GM12878 (cell line): ENCODE measurements around the gene NRXN3. TPM values are rescaled to one million over a fixed set of nuclear protein-coding genes. Genes with fewer than 3 reads are reported as not detected.

ENCODE experiments used
- ATAC-seq: fragments of 200-7000 bp; cut with Tn5 transposase; 3 replicates; pipeline ENCODE4 v1.9.1; 2020; ENCODE audit warnings: mild to moderate bottlenecking, moderate library complexity
- BruUV-seq: library from RNA; stranded (reverse); fragments of 400-500 nt; replicated peaks from 2 replicates; lab custom pipeline; 2021; lab: Mats Ljungman, UMichigan
- CTCF ChIA-PET: fragments of 300-600 bp; sonication (Branson Sonifier 250); formaldehyde crosslinking; extraction: SDS; loops from one replicate; lab custom pipeline; 2021; ENCODE audit warnings: inconsistent platforms; lab: Yijun Ruan, JAX
- POLR2A ChIA-PET: fragments of 350-600 bp; formaldehyde crosslinking; extraction: SDS; loops from one replicate; lab custom pipeline; 2021; ENCODE audit warnings: inconsistent platforms; lab: Charles Lee
- RAD21 ChIA-PET: fragments of 300-600 bp; sonication (Branson Sonifier 250); formaldehyde crosslinking; loops from one replicate; lab custom pipeline; 2023; ENCODE audit warnings: antibody characterized with exemption; ENCODE audit not compliant: unreplicated experiment; lab: Charles Lee
- SMC1A ChIA-PET: fragments of 300-600 bp; sonication (Branson Sonifier 250); formaldehyde crosslinking; loops from one replicate; lab custom pipeline; 2023; ENCODE audit not compliant: unreplicated experiment, uncharacterized antibody; lab: Charles Lee
- DNase-seq: peaks from one replicate; pipeline ENCODE4 v3.0.0-alpha.2; 2011; ENCODE audit warnings: low read depth, low spot score
- FAIRE-seq: peaks from 3 replicates; lab custom pipeline; 2011; peaks lifted over from hg19 to GRCh38; lab: Jason Lieb, UNC
- H2AFZ ChIP-seq: 2 replicates; pipeline ENCODE4 v1.6.0; 2011; ENCODE audit warnings: low read depth, low read length, control low read depth; ENCODE audit not compliant: control insufficient read depth
- H3K27ac ChIP-seq: 2 replicates; pipeline ENCODE4 v1.5.1; 2011; ENCODE audit warnings: control low read depth; ENCODE audit not compliant: control insufficient read depth, insufficient read depth
- H3K27me3 ChIP-seq, 2 experiments: replicated peaks in 1 of 2; 2 replicates each; pipeline versions ENCODE4 v1.6.0 to v1.6.1; 2011; ENCODE audit warnings: low read length in 1 of 2; ENCODE audit not compliant: control insufficient read depth in 2 of 2, insufficient read depth in 2 of 2
- H3K36me3 ChIP-seq, 2 experiments: 2 replicates each; pipeline ENCODE4 v1.5.1; 2011; ENCODE audit warnings: low read length in 1 of 2; ENCODE audit not compliant: control insufficient read depth in 2 of 2, insufficient read depth in 2 of 2
- H3K4me1 ChIP-seq: 2 replicates; pipeline ENCODE4 v1.6.1; 2011; ENCODE audit warnings: mild to moderate bottlenecking, low read length, moderate library complexity, mixed read lengths; ENCODE audit not compliant: control insufficient read depth, insufficient read depth
- H3K4me2 ChIP-seq: 2 replicates; pipeline ENCODE4 v1.6.0; 2011; ENCODE audit warnings: control low read depth; ENCODE audit not compliant: control insufficient read depth, insufficient read depth
- H3K4me3 ChIP-seq: fragments of 200-600 bp; sonication (generic); 2 replicates; pipeline ENCODE4 v1.5.1; 2016
- H3K79me2 ChIP-seq: 2 replicates; pipeline ENCODE4 v1.6.0; 2011; ENCODE audit warnings: low read length; ENCODE audit not compliant: control insufficient read depth, insufficient read depth
- H3K9ac ChIP-seq: 2 replicates; pipeline ENCODE4 v1.8.0; 2011; ENCODE audit warnings: low read length, control low read depth, mixed read lengths; ENCODE audit not compliant: control insufficient read depth, insufficient read depth
- H3K9me3 ChIP-seq: replicated peaks from 3 replicates; pipeline ENCODE4 v1.5.1; 2011; ENCODE audit warnings: mild to moderate bottlenecking, low read length; ENCODE audit not compliant: control insufficient read depth, insufficient read depth
- H4K20me1 ChIP-seq: 2 replicates; pipeline ENCODE4 v1.6.0; 2011; ENCODE audit not compliant: control insufficient read depth, insufficient read depth
- DPF2 ChIP-seq: fragments of 450-650 bp; IDR thresholded peaks from 2 replicates; pipeline ENCODE4 v1.6.1; 2017; ENCODE audit warnings: mild to moderate bottlenecking
- HDAC6 ChIP-seq: fragments of 200-600 bp; sonication (generic); IDR thresholded peaks from one replicate; pipeline ENCODE4 v1.8.0; 2017; ENCODE audit warnings: antibody characterized with exemption; ENCODE audit not compliant: unreplicated experiment
- MYC ChIP-seq: IDR thresholded peaks from 2 replicates; pipeline ENCODE4 v1.6.1; 2011; ENCODE audit warnings: mild to moderate bottlenecking, low read length, moderate library complexity, inconsistent platforms; ENCODE audit not compliant: insufficient read depth, insufficient replicate concordance, insufficient read length, severe bottlenecking
- POLR2AphosphoS5 ChIP-seq: IDR thresholded peaks from 2 replicates; pipeline ENCODE4 v1.6.1; 2011; ENCODE audit warnings: mild to moderate bottlenecking, low read length, inconsistent platforms
- SREBF2 ChIP-seq: IDR thresholded peaks from 2 replicates; pipeline ENCODE4 v1.6.1; 2012; ENCODE audit warnings: mild to moderate bottlenecking, low read length
- in situ Hi-C: fragments of 300-500 bp; cut with MboI; formaldehyde crosslinking; loops from 9 replicates; pipeline ENCODE4 v1.14.3; 2018; ENCODE audit warnings: mixed read lengths
- intact Hi-C: fragments of 100-400 bp; cut with micrococcal nuclease; formaldehyde crosslinking; loops from one replicate; pipeline ENCODE4 v1.14.2; 2022; ENCODE audit not compliant: unreplicated experiment
- polyA plus RNA-seq, 11 experiments: library from polyadenylated mRNA; depleted of rRNA in 4 of 11; unstranded in 6 of 11; stranded (reverse) in 5 of 11; fragments of >200 nt; fragmentation: Nextera tagmentation in 4 of 11; fragmentation: Illumina TruSeq in 1 of 11; extraction: Ambion mirVana in 4 of 11; extraction: Trizol in 1 of 11; gene quantifications; 1 replicate in 1 of 11; 2 replicates in 10 of 11; pipeline versions ENCODE4 v1.2.1 to v1.2.3, GENCODE V29; 2011 to 2016; ENCODE audit warnings: inconsistent platforms in 2 of 11, missing spikeins in 2 of 11, low read depth in 1 of 11
- total RNA-seq, 4 experiments: library from RNA; depleted of rRNA in 3 of 4; stranded (reverse); fragments of >200 nt in 3 of 4; fragmentation: Illumina TruSeq in 1 of 4; extraction: Trizol in 1 of 4; gene quantifications; 2 replicates each; pipeline versions ENCODE4 v1.2.1 to v1.2.3, GENCODE V29; 2013 to 2021
- TF ChIP-seq, protein P1 (sequence below): IDR thresholded peaks from 2 replicates; pipeline ENCODE4 v1.6.1; 2012; ENCODE audit warnings: low read depth, low read length, improper control_type of control experiment
- TF ChIP-seq, protein P2 (sequence below): IDR thresholded peaks from 2 replicates; pipeline ENCODE4 v1.6.1; 2012; ENCODE audit warnings: mild to moderate bottlenecking, low read depth, low read length
- TF ChIP-seq, protein P3 (sequence below): fragments of 450-650 bp; IDR thresholded peaks from 2 replicates; pipeline ENCODE4 v1.6.1; 2017; ENCODE audit warnings: mild to moderate bottlenecking, moderate library complexity

The NRXN3 gene
- total and polyA plus RNA-seq, 10 of the 15 experiments (the other 5 are each of a cell fraction or from before 2014, with no cell fraction given), result 0.52 to 3.3 (median 1.4) TPM

DNA sequence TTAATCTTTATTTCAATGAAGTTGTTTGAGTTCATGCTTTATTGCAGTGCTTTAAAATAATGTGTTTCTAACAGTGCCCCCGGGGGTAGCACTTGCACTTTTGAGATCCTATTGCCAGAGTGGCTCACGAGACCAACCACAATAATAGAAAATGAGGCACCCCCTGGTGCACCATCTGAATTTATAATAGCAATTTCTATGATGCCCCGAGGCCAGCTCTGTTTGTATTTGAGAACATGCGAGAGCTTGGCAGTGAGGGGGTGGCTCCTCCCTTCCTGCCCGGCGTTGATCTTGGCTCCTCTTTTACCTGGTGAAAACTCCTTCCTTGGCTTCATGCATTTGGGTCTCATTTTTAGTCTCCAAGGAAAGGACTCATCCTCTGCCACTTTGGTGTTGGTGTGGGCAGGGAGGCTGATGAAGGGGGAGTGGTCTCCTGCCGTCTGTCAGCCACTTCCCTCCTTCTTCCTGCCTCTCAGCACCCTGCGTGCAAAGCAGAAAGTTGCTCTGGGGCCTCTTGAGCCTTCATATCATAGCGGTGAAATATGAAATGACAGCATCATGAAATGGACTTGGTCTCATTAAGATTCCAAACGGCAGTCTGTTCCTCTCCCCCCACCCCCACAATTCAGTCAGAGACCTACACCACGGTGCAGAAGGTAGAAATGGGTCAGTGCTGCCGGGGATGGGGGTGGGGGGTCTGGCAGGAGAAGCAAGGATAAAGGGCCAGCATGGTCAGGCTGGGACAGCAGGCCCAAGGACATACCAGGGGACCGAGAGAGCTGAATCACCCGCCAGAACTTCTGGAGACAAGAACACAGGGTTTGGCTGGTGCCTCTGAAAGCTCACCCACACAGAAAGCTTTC, 17.7 kb upstream of the NRXN3 start (continued):
- TF ChIP-seq, protein P1, sequence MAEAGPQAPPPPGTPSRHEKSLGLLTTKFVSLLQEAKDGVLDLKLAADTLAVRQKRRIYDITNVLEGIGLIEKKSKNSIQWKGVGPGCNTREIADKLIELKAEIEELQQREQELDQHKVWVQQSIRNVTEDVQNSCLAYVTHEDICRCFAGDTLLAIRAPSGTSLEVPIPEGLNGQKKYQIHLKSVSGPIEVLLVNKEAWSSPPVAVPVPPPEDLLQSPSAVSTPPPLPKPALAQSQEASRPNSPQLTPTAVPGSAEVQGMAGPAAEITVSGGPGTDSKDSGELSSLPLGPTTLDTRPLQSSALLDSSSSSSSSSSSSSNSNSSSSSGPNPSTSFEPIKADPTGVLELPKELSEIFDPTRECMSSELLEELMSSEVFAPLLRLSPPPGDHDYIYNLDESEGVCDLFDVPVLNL, result no peak
- TF ChIP-seq, protein P2, sequence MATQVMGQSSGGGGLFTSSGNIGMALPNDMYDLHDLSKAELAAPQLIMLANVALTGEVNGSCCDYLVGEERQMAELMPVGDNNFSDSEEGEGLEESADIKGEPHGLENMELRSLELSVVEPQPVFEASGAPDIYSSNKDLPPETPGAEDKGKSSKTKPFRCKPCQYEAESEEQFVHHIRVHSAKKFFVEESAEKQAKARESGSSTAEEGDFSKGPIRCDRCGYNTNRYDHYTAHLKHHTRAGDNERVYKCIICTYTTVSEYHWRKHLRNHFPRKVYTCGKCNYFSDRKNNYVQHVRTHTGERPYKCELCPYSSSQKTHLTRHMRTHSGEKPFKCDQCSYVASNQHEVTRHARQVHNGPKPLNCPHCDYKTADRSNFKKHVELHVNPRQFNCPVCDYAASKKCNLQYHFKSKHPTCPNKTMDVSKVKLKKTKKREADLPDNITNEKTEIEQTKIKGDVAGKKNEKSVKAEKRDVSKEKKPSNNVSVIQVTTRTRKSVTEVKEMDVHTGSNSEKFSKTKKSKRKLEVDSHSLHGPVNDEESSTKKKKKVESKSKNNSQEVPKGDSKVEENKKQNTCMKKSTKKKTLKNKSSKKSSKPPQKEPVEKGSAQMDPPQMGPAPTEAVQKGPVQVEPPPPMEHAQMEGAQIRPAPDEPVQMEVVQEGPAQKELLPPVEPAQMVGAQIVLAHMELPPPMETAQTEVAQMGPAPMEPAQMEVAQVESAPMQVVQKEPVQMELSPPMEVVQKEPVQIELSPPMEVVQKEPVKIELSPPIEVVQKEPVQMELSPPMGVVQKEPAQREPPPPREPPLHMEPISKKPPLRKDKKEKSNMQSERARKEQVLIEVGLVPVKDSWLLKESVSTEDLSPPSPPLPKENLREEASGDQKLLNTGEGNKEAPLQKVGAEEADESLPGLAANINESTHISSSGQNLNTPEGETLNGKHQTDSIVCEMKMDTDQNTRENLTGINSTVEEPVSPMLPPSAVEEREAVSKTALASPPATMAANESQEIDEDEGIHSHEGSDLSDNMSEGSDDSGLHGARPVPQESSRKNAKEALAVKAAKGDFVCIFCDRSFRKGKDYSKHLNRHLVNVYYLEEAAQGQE, result no peak
- TF ChIP-seq HDAC6 (no peak), SREBF2 (no peak), MYC (no peak), POLR2AphosphoS5 (no peak)
- TF ChIP-seq, all 136 proteins: peak for 0

DNA sequence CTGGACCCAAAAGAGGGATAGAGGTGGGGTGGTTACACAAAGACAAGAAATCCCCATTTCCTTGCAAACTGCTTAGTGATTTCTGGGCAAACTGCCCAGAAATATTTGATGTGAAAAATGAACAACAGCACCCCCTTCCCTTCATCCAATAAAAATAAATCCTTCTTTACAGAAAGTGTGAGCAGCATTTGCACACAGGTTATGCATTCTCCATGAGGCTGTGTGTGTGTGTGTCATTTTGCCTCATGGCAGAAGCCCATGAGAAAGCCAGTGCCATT, 17.2 kb upstream of the NRXN3 start:
- Histone ChIP-seq H3K79me2 (no peaks in the 10 kb centered on the region), H3K4me1 (no peaks in the 10 kb centered on the region), H3K36me3 (no peaks in the 10 kb centered on the region), H3K27me3 (no peaks in the 10 kb centered on the region), H4K20me1 (no peaks in the 10 kb centered on the region), H3K9ac (no peak overlapping the region), H3K9me3 (no peaks in the 10 kb centered on the region), H2AFZ (no peak overlapping the region), H3K4me2 (no peak overlapping the region), H3K4me3 (no peak overlapping the region), H3K27ac (no peak overlapping the region)
- no peak for FAIRE-seq
- in situ Hi-C loops, result no loop called here
- DNase-seq, result no peak
- BruUV-seq, result no TSS peak
- SMC1A ChIA-PET, result no interaction called here
- CTCF ChIA-PET, result no interaction called here
- RAD21 ChIA-PET, result no interaction called here
- POLR2A ChIA-PET, result no interaction called here
- intact Hi-C loops, result no loop called here
- no peak for ATAC-seq
- TF ChIP-seq DPF2, result no peak
- TF ChIP-seq, protein P3, sequence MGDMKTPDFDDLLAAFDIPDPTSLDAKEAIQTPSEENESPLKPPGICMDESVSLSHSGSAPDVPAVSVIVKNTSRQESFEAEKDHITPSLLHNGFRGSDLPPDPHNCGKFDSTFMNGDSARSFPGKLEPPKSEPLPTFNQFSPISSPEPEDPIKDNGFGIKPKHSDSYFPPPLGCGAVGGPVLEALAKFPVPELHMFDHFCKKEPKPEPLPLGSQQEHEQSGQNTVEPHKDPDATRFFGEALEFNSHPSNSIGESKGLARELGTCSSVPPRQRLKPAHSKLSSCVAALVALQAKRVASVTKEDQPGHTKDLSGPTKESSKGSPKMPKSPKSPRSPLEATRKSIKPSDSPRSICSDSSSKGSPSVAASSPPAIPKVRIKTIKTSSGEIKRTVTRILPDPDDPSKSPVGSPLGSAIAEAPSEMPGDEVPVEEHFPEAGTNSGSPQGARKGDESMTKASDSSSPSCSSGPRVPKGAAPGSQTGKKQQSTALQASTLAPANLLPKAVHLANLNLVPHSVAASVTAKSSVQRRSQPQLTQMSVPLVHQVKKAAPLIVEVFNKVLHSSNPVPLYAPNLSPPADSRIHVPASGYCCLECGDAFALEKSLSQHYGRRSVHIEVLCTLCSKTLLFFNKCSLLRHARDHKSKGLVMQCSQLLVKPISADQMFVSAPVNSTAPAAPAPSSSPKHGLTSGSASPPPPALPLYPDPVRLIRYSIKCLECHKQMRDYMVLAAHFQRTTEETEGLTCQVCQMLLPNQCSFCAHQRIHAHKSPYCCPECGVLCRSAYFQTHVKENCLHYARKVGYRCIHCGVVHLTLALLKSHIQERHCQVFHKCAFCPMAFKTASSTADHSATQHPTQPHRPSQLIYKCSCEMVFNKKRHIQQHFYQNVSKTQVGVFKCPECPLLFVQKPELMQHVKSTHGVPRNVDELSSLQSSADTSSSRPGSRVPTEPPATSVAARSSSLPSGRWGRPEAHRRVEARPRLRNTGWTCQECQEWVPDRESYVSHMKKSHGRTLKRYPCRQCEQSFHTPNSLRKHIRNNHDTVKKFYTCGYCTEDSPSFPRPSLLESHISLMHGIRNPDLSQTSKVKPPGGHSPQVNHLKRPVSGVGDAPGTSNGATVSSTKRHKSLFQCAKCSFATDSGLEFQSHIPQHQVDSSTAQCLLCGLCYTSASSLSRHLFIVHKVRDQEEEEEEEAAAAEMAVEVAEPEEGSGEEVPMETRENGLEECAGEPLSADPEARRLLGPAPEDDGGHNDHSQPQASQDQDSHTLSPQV, result no peak
